Caco-2 (cell line): ENCODE data around the gene PLCH1. TPM values are rescaled to one million over a fixed set of nuclear protein-coding genes. Genes with fewer than 3 reads are reported as not detected.

Source experiments
- BruUV-seq: library from RNA; stranded (reverse); fragments of 400-500 nt; replicated peaks from 2 replicates; lab custom pipeline; 2021; lab: Mats Ljungman, UMichigan
- CTCF ChIA-PET: fragments of 300-600 bp; sonication (Branson Sonifier 250); formaldehyde crosslinking; loops from one replicate; lab custom pipeline; 2022; ENCODE audit warnings: antibody characterized with exemption; lab: Charles Lee
- POLR2A ChIA-PET: fragments of 300-600 bp; sonication (Branson Sonifier 250); formaldehyde crosslinking; loops from one replicate; lab custom pipeline; 2022; ENCODE audit warnings: antibody characterized with exemption; lab: Charles Lee
- DNase-seq, 2 experiments: peaks; one replicate each; pipeline versions ENCODE4 v3.0.0 to v3.0.0-alpha.2; 2020 to 2022
- H3K27me3 ChIP-seq: replicated peaks from 2 replicates; pipeline ENCODE4 v1.6.0; 2011; ENCODE audit warnings: low read length; ENCODE audit not compliant: control insufficient read depth, insufficient read depth
- H3K36me3 ChIP-seq: 2 replicates; pipeline ENCODE4 v1.5.1; 2011; ENCODE audit warnings: low read length; ENCODE audit not compliant: control insufficient read depth, insufficient read depth
- H3K4me1 ChIP-seq: fragments of 250-450 bp; sonication (Bioruptor Pico); 2 replicates; pipeline ENCODE4 v1.5.1; 2020; ENCODE audit warnings: mild to moderate bottlenecking
- H3K4me3 ChIP-seq: 2 replicates; pipeline ENCODE4 v1.5.1; 2011; ENCODE audit warnings: low read depth, mild to moderate bottlenecking, control low read depth, low read length
- H3K9me3 ChIP-seq: fragments of 250-450 bp; sonication (Bioruptor Pico); 2 replicates; pipeline ENCODE4 v1.5.1; 2020; ENCODE audit warnings: mild to moderate bottlenecking, moderate library complexity
- H3K27ac Mint-ChIP-seq: one replicate; pipeline ENCODE4 v1.8.0; 2022; ENCODE audit warnings: mixed read lengths; ENCODE audit not compliant: unreplicated experiment
- H3K27me3 Mint-ChIP-seq: one replicate; pipeline ENCODE4 v1.8.0; 2022; ENCODE audit warnings: mixed read lengths; ENCODE audit not compliant: insufficient read depth, unreplicated experiment
- H3K36me3 Mint-ChIP-seq: one replicate; pipeline ENCODE4 v1.8.0; 2022; ENCODE audit warnings: mild to moderate bottlenecking, mixed read lengths; ENCODE audit not compliant: insufficient read depth, unreplicated experiment
- H3K4me1 Mint-ChIP-seq: one replicate; pipeline ENCODE4 v1.8.0; 2022; ENCODE audit warnings: low read depth, mixed read lengths; ENCODE audit not compliant: unreplicated experiment
- H3K4me3 Mint-ChIP-seq: one replicate; pipeline ENCODE4 v1.8.0; 2022; ENCODE audit warnings: mild to moderate bottlenecking, moderate library complexity, mixed read lengths; ENCODE audit not compliant: unreplicated experiment
- H3K9me3 Mint-ChIP-seq: one replicate; pipeline ENCODE4 v1.8.0; 2022; ENCODE audit warnings: mixed read lengths; ENCODE audit not compliant: unreplicated experiment
- CTCF ChIP-seq, 2 experiments: fragments of 200-600 bp in 1 of 2; IDR thresholded peaks; 1 replicate in 1 of 2; 2 replicates in 1 of 2; pipeline versions ENCODE4 v1.5.1 to v1.8.0; 2011 to 2022; ENCODE audit warnings: antibody characterized with exemption in 1 of 2, control low read depth in 1 of 2, inconsistent platforms in 1 of 2, low read depth in 1 of 2, low read length in 1 of 2, mild to moderate bottlenecking in 1 of 2, moderate library complexity in 1 of 2; ENCODE audit not compliant: insufficient read depth in 1 of 2, severe bottlenecking in 1 of 2, unreplicated experiment in 1 of 2
- intact Hi-C: fragments of 100-400 bp; cut with micrococcal nuclease; formaldehyde crosslinking; loops from one replicate; pipeline ENCODE4 v1.10.0; 2022; ENCODE audit not compliant: unreplicated experiment
- total RNA-seq: library from RNA; stranded (reverse); gene quantifications from 2 replicates; pipeline ENCODE4 v1.2.3, GENCODE V29; 2022

PLCH1 gene
- total RNA-seq, 1 experiment from 2014 or later: 3.1 TPM

GRCh38 chr3:155442072-155442471 lies 302.8 kb downstream of the PLCH1 start:
- intact Hi-C loops: no loop called here
- BruUV-seq: no TSS peak
- Mint-ChIP-seq H3K27ac (no peak overlapping the region), H3K27me3 (no peaks in the 10 kb centered on the region), H3K4me3 (no peak overlapping the region), H3K4me1 (no peaks in the 10 kb centered on the region), H3K36me3 (no peaks in the 10 kb centered on the region), H3K9me3 (no peaks in the 10 kb centered on the region)
- Histone ChIP-seq H3K36me3 (no peaks in the 10 kb centered on the region), H3K9me3 (no peaks in the 10 kb centered on the region), H3K4me3 (no peak overlapping the region), H3K27me3 (no peaks in the 10 kb centered on the region), H3K4me1 (no peaks in the 10 kb centered on the region)
- no peak for TF ChIP-seq CTCF (IDR thresholded peaks at IDR 0.05; ENCODE audit: insufficient read depth in 1 of 2, low read depth in 1 of 2, low read length in 1 of 2, severe bottlenecking in 1 of 2, unreplicated experiment in 1 of 2)
- CTCF ChIA-PET: no interaction called here
- DNase-seq: no peak
- POLR2A ChIA-PET: no interaction called here

- BruUV-seq: no TSS peak
- no peak for TF ChIP-seq CTCF (IDR thresholded peaks at IDR 0.05; ENCODE audit: insufficient read depth in 1 of 2, low read depth in 1 of 2, low read length in 1 of 2, severe bottlenecking in 1 of 2, unreplicated experiment in 1 of 2)
- POLR2A ChIA-PET: no interaction called here
These were observed 303.4 kb downstream of the PLCH1 start for GRCh38 chr3:155441506-155441905.

GRCh38 chr3:155441026-155441425 lies 303.8 kb downstream of the PLCH1 start:
- H3K9me3 Mint-ChIP-seq: no peaks in the 10 kb centered on the region
- no peak for TF ChIP-seq CTCF (IDR thresholded peaks at IDR 0.05; ENCODE audit: insufficient read depth in 1 of 2, low read depth in 1 of 2, low read length in 1 of 2, severe bottlenecking in 1 of 2, unreplicated experiment in 1 of 2)
- no peak for DNase-seq
- H3K9me3 ChIP-seq: no peaks in the 10 kb centered on the region
- no peak overlapping the region for H3K4me3 ChIP-seq
- H3K4me1 Mint-ChIP-seq: no peaks in the 10 kb centered on the region
- H3K4me1 ChIP-seq: no peaks in the 10 kb centered on the region
- H3K27me3 Mint-ChIP-seq: no peaks in the 10 kb centered on the region
- H3K27ac Mint-ChIP-seq: no peak overlapping the region
- ChIA-PET CTCF (no interaction called here), POLR2A (no interaction called here)
- H3K36me3 ChIP-seq: no peaks in the 10 kb centered on the region
- H3K36me3 Mint-ChIP-seq: no peaks in the 10 kb centered on the region
- intact Hi-C loops: no loop called here
- no peak overlapping the region for H3K4me3 Mint-ChIP-seq
- BruUV-seq: no TSS peak
- no peaks in the 10 kb centered on the region for H3K27me3 ChIP-seq

More at GRCh38 chr3:155441506-155441905, 303.4 kb downstream of the PLCH1 start:
- CTCF ChIA-PET: no interaction called here
- Histone ChIP-seq H3K36me3 (no peaks in the 10 kb centered on the region), H3K27me3 (no peaks in the 10 kb centered on the region), H3K9me3 (no peaks in the 10 kb centered on the region), H3K4me3 (no peak overlapping the region), H3K4me1 (no peaks in the 10 kb centered on the region)
- DNase-seq: no peak
- Mint-ChIP-seq H3K4me1 (no peaks in the 10 kb centered on the region), H3K4me3 (no peak overlapping the region), H3K27me3 (no peaks in the 10 kb centered on the region), H3K27ac (no peak overlapping the region), H3K9me3 (no peaks in the 10 kb centered on the region), H3K36me3 (no peaks in the 10 kb centered on the region)
- intact Hi-C loops: no loop called here
